GM04504 (cell line): Measurements from ENCODE around the gene EIF2AK3.
"Not testable (repeated sequence)": the region's sequence is repeated elsewhere in the genome, so short reads cannot be mapped to it uniquely, and the experiment has no call there.

Source experiments
- DNase-seq: peaks from one replicate; pipeline ENCODE4 v3.0.0-alpha.2; 2012; ENCODE audit warnings: low read depth

Gene EIF2AK3

DNA sequence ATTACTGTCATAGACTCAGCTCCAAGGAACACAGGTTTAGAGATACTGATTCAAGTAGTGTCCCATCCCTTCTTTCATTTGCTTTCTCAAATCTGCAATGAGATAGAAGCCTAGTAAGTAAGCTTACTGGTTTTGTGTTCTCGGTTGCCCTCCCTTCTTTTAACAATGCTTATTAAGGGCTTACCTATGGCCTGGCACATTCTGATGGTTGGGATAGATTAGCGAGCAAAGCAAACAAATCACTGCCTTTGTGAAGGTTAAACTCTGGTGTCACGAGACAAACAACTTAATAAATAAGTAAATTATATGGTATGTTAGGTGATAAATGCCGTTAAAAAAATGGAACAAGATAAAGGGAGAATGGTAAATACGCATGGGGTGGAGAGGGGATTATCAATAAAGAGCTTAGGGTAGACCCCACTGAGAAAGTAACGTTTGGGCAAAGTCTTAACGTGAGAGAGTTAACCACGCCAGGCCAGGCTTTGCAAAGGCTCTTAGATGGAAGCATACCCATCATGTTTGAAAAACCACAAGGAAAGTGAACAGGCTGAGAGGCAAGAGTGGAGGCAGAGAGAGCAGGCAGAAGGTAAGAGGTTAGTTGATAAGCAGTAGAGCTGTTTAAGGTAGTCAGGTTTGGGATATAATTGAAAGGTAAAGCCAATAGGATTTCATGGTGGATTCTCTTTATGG lies 31.0 kb downstream of the EIF2AK3 start:
- no peak for DNase-seq

DNA sequence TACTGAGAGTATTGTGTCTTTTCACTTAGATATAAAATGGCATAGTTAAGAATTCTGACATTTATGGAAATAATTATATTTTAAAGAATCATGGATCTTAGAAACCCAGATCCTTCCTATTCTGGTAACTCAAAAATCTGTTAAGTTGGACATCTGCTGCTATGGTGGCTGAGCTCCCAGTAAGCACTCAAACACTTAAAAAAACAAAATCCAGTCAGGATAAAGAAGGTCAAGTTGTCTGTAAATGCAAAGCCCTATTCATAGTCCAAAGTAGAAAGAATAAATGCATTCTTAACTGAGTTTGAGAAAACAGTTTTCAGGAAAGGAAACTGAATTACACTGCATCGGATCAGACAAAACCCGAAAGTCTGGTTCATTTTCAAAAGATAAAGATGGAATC lies 35.6 kb downstream of the EIF2AK3 start:
- DNase-seq, result no peak

DNA sequence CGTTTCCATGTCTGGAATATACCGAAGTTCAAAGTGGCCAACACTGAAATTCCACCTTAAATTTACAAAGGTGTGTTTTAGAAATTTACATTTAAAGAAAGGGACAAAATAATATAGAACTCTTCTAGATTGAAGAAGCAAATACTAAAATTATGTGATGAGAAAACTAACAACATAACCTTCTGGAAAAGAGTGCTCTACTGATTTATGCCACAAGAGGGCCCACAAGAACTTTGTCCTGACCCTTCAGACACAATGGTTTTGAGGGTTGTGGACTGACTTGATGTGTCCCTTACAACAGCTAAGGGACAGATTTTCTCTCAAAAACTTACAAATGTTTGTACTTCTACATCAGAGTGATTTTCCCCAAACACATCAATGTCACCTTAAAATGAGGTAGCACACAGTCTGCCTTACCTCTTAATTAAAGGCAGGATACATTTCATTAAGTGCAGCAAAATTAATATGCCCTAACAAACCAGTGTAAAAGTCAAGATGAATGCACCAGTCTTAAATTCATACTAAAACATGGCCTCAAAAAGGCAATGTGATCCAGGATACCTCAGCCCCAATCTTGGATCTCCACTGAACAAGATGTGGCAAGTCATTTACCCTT lies 36.2 kb downstream of the EIF2AK3 start:
- no peak for DNase-seq

DNA sequence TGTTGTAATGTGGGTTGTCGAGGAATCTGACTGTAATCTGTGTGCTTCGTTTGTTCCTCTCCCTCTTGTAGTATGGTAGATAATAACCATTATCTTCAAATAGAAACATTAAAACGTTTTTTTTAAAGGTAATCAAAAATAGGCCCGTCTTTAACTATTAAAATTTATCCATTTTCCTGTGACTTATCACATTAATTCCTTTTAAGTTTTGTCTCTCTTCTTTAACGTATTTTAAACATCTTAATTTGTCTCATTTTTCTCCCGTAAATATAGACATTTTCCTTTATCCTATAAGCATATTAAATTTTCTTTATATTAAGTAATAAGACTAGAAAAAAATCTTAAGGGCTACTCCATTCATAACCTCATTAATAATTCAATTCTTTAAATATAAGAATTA lies 41.3 kb downstream of the EIF2AK3 start:
- DNase-seq, result no peak

DNA sequence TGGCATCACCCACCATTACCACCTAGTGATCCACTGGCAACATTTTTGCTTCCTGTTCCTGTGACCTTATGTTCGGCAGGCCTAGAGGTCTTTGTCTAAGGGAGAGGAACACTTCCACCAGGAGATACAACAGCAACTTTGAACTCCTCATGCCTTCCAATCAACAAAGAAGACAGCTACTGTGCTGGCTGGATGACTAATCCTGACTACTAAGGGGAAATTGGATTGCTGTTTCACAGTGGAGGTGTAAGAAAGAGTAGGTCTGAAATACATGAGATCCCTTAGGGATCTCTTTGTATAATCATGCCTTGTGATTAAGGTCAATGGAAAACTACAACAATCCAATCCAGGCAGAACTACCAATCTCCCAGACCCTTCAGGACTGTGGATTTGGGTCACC lies 45.2 kb downstream of the EIF2AK3 start:
- no peak for DNase-seq

DNA sequence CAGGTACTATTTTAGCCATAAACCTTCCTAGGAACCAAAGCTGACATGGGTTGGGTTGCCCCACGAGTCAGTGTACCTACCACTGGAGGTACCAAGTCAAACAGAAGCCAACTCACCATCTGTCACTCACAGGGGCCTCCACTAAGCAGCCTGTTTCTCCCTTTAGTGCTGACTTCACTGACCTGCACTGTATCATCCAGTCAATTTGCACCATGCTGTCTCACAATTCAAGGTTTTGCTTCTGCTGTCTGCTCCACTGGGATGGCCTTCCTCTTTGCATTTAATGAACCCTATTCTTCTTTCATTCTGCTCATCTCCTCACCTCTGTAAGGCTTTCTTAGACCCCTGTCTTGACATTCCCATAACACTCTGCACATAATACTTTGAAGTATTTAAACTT lies 47.2 kb downstream of the EIF2AK3 start:
- DNase-seq, result no peak

DNA sequence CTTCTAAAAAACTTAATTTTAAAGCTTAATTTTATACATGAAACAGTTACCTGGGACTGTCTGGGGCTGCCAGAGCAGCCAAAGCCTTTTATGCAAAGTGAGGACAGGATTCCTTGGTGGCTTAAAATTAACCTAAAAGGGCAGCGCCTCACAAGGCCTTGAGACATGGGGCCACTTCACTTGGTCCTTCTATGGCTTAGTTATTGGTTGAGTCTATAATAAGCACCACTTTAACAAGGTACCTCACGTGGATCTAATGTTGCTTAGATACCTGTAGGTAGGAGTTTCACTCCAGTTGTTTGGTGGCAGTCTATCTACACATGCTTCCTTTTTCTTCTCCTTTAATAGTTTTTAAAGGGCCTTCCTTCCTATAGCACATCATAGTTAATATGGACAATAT lies 51.6 kb downstream of the EIF2AK3 start:
- DNase-seq, result no peak

DNA sequence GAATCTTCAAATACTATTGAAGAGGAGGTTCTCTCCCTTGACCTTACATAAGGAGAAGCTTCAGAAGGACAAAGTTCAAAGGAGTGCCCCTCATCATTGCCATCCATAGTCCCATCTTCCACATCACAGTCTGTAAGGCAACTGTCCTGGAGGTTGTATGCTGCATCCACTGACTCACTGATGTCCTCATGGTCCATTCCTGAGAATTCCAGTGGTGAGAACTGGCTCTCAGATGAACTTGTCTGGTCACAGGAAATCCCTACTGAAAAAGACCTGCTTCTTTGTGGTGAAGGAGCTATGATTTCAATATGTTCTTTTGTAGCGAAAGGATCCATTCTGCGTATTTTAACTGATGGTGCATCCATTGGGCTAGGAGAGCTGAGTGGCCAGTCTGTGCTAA lies 52.2 kb downstream of the EIF2AK3 start:
- DNase-seq, result no peak

DNA sequence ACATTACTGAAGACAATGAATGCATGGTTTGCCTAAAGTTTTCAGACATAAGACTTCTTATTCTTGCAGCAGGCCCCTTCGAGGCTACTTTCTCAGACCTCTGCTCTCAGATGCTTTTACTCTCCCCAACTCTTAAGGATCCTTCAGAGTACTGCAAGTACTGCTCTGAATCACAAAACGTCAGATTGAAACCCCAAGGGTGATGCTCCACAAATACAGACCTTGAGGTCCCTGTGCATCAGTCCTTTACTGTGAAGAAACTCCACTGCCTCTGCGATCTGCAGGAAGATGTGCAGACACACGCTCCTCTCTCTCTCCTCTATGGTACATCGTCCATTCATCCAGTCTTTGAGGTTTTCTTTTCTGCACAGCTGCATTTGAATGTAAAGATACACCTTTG lies 52.8 kb downstream of the EIF2AK3 start:
- no peak for DNase-seq

DNA sequence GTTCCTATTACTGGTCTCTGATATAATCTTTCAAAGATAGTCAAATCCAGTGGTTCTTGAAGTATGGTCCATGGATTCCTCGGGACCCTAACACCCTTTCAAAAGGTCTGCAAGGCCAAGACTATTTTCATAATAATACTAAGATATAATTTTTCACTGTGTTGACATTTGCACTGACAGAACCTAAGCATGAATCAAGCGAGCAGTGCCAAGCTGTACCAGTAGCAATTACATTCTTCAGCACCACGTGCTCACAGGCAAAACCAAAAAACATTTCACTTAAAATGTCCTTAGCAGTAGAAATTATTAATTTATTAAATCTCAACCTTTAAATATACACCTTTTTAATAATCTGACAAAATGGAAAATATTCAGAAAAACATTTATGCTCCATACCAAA lies 59.1 kb downstream of the EIF2AK3 start:
- no peak for DNase-seq

DNA sequence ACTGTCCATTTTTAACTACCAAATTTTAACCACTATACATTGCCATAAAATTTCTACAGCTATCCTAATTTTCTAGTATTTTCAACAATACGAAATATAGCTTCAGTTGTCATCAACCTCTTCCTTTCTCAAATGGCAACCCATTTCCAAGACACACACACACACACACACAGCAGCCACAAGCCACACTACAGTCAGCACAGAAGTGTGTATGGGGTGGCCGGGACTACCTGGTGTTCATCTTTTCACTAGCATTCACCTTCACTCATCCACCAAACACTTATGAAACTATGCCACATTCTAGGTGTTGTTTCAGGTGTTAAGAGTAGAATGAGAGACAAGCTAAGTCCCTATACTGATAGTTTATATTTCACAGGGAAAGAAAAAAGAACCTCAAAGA lies 62.9 kb downstream of the EIF2AK3 start:
- DNase-seq, result no peak

DNA sequence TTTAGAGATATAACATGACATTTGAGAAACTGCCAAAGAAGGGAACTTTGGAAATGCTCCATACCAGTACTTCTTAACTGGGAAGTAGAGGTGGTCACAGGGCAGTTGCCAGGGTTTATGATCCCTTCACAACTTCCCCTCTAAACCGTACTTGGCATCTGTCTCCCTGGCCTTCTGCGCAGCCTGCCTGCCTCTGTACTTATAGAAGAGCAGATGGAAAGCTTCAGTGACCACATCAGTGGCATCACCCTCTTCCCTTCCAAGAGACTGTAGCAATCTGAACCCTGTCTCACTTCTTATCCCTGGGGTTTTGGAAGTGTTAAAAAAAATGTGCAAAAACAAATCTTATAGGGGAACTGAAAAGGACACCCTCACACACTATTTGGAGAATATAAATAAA lies 64.1 kb downstream of the EIF2AK3 start:
- DNase-seq, result no peak

DNA sequence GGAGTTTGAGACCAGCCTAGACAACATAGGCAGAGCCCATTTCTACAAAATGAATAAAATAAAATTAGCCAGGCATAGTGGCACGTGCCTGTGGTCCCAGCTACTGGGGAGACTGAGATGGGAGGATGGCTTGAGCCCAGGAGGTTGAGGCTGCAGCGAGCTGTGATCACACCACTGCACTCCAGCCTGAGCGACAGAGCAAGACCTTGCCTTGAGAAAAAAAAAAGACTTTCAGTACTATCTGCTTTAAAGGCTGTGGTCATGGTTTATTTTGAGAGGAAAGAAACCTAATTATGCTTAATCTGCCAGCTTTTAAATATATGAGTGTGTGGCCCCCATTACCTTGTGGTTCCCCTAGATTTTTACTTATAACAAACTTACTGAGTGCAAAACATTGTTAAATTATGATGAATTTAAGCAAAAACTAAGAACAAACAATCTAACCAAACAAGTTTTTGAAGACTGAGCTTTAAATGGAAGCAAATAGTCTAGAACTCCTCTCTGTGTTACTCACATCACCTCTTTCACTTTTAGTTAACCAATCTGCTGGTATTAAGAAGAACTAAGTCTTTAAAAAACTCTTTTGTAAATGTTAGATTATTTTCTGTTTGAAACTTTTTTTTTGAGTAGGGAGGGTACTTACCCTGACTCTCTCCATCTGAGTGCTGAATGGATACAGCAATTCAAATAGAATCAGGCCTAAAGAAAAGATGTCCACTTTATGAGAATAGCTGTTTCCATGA lies 65.4 kb downstream of the EIF2AK3 start:
- DNase-seq, result no peak

DNA sequence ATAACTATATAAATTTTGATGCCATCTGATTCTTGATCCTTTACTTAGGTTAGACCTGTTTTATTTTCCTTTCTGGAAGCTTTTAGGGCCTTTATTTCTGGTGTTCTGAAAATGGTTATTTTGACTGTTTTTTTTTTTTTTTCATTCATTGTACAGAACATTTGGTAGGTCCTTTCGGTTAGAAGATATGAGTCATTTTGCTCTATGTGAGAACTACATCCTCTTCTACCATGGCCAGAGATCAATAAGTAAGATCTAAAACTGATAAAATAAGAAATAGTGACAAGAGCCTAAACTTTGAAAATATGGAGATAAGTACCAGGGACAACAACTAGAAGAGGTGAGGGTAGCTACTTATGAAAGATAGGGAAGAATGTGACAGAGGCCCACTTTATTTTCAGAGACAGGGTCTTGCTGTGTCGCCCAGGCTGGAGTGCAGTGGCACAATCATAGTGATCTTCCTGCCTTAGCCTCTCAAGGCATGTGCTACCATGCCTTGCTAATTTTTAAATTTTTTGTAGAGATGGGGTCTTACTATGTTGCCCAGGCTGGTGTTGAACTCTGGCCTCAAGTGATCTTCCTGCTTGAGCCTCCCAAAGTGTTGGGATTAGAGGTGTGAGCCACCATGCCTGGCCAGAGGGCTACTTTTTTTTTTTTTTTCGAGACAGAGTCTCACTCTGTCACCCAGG lies 66.5 kb downstream of the EIF2AK3 start:
- no peak for DNase-seq

DNA sequence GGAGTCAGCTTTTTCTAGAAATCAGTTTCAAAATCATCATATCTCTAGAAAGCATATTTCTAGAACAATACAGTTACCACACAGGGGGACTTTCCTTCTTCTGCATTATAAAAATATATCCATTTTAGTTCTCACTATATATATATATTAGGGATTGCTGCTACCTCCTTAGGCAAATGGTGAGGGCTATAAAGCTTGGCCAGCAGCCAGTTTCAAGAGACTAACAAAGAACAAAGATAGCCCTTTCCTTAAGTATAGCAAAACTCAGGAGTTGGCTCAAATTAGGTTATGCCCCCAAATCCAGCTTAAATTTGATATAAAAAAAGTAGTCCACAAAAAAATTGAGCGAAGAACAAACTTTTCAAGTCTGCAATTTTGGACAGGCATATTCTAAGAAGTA lies 70.0 kb downstream of the EIF2AK3 start:
- DNase-seq, result no peak

DNA sequence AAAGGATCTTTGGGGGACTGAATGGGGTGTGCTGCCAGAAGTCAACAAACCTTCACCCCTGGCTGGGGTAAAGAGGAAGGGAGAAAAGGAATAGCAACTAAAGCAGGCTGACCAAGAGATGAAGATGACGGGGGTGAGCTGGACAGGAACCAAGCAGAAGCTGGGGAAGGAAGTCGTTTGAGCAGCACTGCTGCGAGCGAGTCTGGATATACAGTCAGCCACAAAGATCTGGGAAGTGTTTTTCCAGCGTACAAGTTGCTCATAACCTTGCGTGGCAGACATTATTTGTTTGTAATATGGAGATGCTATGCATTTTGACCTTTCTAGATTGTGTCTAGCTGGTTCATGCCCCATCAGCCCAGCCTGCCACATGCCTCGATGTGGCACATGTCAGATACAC lies 71.2 kb downstream of the EIF2AK3 start:
- no peak for DNase-seq

DNA sequence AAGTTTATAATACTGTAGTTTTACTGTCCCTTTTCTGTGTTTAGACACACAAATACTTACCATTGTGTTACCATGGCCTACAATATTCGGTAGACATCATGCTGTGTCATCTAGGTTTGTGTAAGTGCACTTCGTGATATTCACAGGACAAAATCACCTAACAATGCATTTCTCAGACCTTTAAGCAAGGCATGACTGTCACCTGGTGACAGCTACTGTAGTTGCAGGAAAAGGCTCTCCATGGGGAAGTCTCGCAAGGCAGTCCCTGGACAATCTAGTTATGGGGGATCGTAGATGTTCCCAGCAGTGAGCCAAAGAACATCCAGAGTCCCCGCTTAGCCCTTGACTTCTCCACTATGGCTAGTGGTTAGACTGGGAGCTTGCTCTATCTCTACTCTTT lies 73.1 kb downstream of the EIF2AK3 start:
- no peak for DNase-seq

DNA sequence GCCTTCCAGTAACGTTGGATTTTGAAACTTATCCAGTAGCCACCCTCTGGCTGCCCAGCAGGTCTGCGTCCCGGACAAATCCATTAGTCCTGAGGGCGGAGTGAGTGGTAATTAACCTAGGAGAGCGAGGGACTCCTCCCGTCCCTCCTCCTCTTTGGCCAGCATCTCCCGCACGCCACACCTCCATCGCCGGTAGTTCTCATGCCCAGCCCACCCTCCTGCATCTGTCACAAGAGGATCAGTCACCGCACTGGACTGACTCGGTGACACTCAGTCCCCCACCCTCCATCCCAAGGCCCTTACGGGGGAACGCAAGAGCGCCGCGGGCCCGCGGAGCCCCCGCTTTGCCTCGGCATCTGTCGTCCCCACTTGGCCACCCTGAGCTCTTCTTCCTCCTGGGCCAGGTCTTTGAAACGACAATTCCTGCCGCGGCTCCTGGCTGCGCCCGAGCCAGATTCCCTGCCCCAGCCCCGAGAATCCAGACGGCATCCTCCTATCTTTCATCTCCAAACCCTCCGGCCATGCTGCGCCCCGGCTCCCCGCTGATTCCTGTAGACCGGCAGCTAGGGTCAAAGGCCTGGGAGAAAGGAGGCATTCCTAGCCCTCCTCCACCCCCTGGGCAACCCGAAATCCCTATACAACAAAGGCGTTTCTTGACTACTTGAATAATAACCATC lies 77.5 kb downstream of the EIF2AK3 start:
- DNase-seq, result no peak

DNA sequence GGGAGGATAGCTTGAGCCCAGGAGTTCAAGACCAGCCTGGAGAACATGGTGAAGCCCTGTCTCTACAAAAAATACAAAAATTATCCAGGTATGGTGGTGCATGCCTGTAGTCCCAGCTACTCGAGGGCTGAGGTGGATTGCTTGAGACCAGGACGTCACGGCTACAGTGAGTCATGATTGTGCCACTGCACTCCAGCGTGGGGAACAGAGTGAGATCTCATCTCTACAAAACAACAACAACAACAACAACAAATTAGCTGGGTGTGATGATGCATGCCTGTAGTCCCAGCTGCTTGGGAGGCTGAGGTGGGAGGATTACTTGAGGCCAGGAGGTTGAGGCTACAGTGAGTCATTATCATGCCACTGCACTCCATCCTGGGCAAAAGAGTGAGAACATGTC lies 81.0 kb downstream of the EIF2AK3 start:
- not testable (repeated sequence) for DNase-seq

DNA sequence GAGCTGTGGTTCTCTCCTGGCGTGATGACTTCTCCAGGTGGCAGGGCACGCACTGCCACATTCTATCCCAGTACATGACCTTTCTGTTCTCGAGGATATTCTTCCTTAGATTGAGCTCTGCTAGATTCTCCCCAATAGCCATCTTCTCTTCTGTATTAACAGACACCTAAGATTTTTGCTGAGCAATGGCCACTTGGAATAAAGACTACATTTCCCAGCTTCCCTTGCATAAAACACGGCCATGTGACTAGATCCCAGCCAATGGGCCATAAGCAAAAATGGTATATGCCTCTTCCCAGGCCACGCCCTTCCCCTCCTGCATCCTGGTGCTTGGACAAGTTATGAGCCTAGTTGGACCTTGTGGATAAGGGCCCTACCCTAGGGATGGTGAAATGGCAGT lies 82.1 kb downstream of the EIF2AK3 start:
- peak; percentile 2 for DNase-seq

DNA sequence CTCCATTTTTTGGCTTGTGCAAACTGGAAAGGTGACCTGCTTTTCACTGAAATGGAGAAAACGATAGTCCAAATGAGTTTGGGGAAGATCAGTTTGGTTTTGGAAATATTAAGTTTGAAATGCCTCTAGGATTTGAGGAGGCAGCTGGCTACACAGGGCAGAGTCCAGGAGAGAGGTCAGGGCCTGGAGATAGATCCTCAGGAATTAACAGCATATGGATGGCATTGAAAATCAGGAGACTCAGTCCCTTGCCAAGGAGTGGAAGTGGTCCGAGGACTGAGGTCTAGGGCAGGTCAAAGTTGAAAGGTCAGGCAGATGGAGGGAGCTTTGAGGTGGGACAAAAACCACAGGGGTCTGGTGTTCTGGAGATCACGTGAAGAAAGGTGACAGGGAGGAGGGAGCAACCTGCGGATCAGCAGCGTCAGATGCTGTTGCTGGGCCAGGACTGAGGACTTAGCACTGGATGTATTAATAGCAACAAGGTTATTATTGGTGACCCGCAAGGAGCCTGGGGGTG lies 83.7 kb downstream of the EIF2AK3 start:
- DNase-seq, result no peak

DNA sequence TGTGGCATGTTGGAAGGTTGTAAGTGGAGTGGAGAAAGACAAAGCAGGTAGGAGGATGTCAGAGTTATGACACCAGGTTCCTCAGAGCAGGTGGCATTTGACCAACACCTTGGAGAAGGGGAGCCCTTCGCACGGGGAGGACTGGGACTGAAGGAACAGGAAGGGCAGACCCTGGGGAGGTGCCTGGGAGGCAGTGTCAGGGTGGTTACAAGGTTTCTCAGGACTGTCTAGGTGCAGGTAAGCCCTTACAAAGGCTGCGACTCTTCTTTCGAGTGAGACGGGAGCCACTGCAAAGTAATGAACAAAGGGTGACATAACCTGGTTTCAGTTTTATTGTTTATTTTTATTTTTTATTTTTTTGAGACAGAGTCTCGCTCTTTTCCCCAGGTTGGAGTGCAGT lies 84.6 kb downstream of the EIF2AK3 start:
- DNase-seq, result no peak
